GM18861 (cell line): Measurements from ENCODE around the gene RIT1.
"Not testable (repeated sequence)": the region's sequence is repeated elsewhere in the genome, so short reads cannot be mapped to it uniquely, and the experiment has no call there.

Experiments
- ATAC-seq: cut with Tn5 transposase; IDR thresholded peaks from one replicate; pipeline ENCODE4 v1.9.1; 2021; ENCODE audit not compliant: unreplicated experiment

Gene RIT1

GRCh38 chr1:155934097-155934935 lies 23.2 kb upstream of the RIT1 start, which contains the start of gene KHDC4:
Gene KHDC4, minus strand, starts transcription at chr1:155934413. Its CDS starts 40 bp downstream, at chr1:155934373.
- peak; percentile 81 for ATAC-seq

GRCh38 chr1:155933591-155934096 lies 22.5 kb upstream of the RIT1 start:
- ATAC-seq = no peak

GRCh38 chr1:155932487-155932886 lies 21.3 kb upstream of the RIT1 start:
- no peak for ATAC-seq

- no peak for ATAC-seq
Observed at GRCh38 chr1:155932081-155932480, 20.9 kb upstream of the RIT1 start.

- ATAC-seq = no peak
Observed at GRCh38 chr1:155931332-155932038, 20.3 kb upstream of the RIT1 start.

GRCh38 chr1:155930725-155931124 lies 19.6 kb upstream of the RIT1 start:
- ATAC-seq = not testable (repeated sequence)

GRCh38 chr1:155929057-155929456 lies 17.9 kb upstream of the RIT1 start:
- ATAC-seq = no peak

- ATAC-seq = no peak
Observed at GRCh38 chr1:155925506-155925905, 14.4 kb upstream of the RIT1 start.

GRCh38 chr1:155920717-155921116 lies 9.6 kb upstream of the RIT1 start:
- no peak for ATAC-seq

GRCh38 chr1:155919801-155920200 lies 8.7 kb upstream of the RIT1 start:
- ATAC-seq = no peak

- no peak for ATAC-seq
Observed at GRCh38 chr1:155918660-155919059, 7.5 kb upstream of the RIT1 start.

- ATAC-seq = no peak
Observed at GRCh38 chr1:155913969-155914757, 3.0 kb upstream of the RIT1 start.

- ATAC-seq = no peak
Observed at GRCh38 chr1:155912056-155912536, 947 bp upstream of the RIT1 start.

- ATAC-seq = no peak
Observed at GRCh38 chr1:155910621-155911121, 478 bp downstream of the RIT1 start.

GRCh38 chr1:155909894-155910293 lies 1.3 kb downstream of the RIT1 start:
- no peak for ATAC-seq

GRCh38 chr1:155904261-155904660 lies 6.9 kb downstream of the RIT1 start:
- no peak for ATAC-seq

- ATAC-seq = no peak
Observed at GRCh38 chr1:155900161-155900560, 11.0 kb downstream of the RIT1 start.

- ATAC-seq = no peak
Observed at GRCh38 chr1:155899683-155900082, 11.5 kb downstream of the RIT1 start.

- no peak for ATAC-seq
Observed at GRCh38 chr1:155898888-155899287, 12.3 kb downstream of the RIT1 start.

GRCh38 chr1:155897746-155898145 lies 13.4 kb downstream of the RIT1 start:
- ATAC-seq = no peak

- not testable (repeated sequence) for ATAC-seq
Observed at GRCh38 chr1:155896476-155896875, 14.7 kb downstream of the RIT1 start.
